K562 (cell line): ENCODE results near the gene VEGFB. TPM values are rescaled to one million over a fixed set of nuclear protein-coding genes. Genes with fewer than 3 reads are reported as not detected.

Source experiments
- ATAC-seq: fragments of 200-7000 bp; cut with Tn5 transposase; 3 replicates; pipeline ENCODE4 v1.9.1; 2020; ENCODE audit warnings: moderate library complexity
- BruUV-seq: library from RNA; stranded (reverse); fragments of 400-500 nt; replicated peaks from 2 replicates; lab custom pipeline; 2021; lab: Mats Ljungman, UMichigan
- CTCF ChIA-PET: fragments of 300-600 bp; formaldehyde crosslinking; extraction: SDS; loops from one replicate; lab custom pipeline; 2021; ENCODE audit warnings: low intra/inter-chr PET ratio; lab: Yijun Ruan, JAX
- POLR2A ChIA-PET: fragments of 300-600, 350-650 bp; sonication (Branson Sonifier 250); formaldehyde crosslinking; extraction: SDS; loops from one replicate; lab custom pipeline; 2021; ENCODE audit warnings: antibody characterized with exemption, inconsistent platforms; lab: Yijun Ruan, JAX
- DNase-seq, 4 experiments: peaks; one replicate each; pipeline versions ENCODE4 v3.0.0 to v3.0.0-alpha.2; 2011 to 2018; ENCODE audit warnings: low spot score in 3 of 4, mixed read lengths in 3 of 4; ENCODE audit errors: extremely low read depth in 1 of 4
- FAIRE-seq: peaks from 2 replicates; lab custom pipeline; 2011; peaks lifted over from hg19 to GRCh38; lab: Jason Lieb, UNC
- H2AFZ ChIP-seq: 2 replicates; pipeline ENCODE4 v1.6.0; 2011; ENCODE audit warnings: low read depth, low read length, control low read depth, inconsistent platforms
- H3K27ac ChIP-seq: fragments of 200-600 bp; 3 replicates; pipeline ENCODE4 v1.8.0; 2011; ENCODE audit warnings: low read depth, mild to moderate bottlenecking, control low read depth, inconsistent platforms, low read length, moderate library complexity, mixed read lengths; ENCODE audit errors: extremely low read depth
- H3K27me3 ChIP-seq, 2 experiments: fragments of 300-600 bp in 1 of 2; 2 replicates in 1 of 2; 3 replicates in 1 of 2; pipeline versions ENCODE4 v1.6.0 to v1.8.0; 2011; ENCODE audit warnings: inconsistent platforms in 2 of 2, low read length in 2 of 2, mild to moderate bottlenecking in 1 of 2, mixed read lengths in 1 of 2, moderate library complexity in 1 of 2; ENCODE audit not compliant: control insufficient read depth in 2 of 2, insufficient read depth in 2 of 2
- H3K36me3 ChIP-seq: fragments of 300-600 bp; 3 replicates; pipeline ENCODE4 v1.8.0; 2011; ENCODE audit warnings: mild to moderate bottlenecking, low read length, inconsistent platforms; ENCODE audit not compliant: control insufficient read depth, insufficient read depth
- H3K4me1 ChIP-seq, 2 experiments: fragments of 200-600 bp in 1 of 2; replicated peaks in 1 of 2; 2 replicates in 1 of 2; 3 replicates in 1 of 2; pipeline versions ENCODE4 v1.5.1 to v1.8.0; 2011; ENCODE audit warnings: inconsistent platforms in 2 of 2, low read length in 2 of 2, mild to moderate bottlenecking in 1 of 2, mixed read lengths in 1 of 2, moderate library complexity in 1 of 2; ENCODE audit not compliant: control insufficient read depth in 2 of 2, insufficient read depth in 2 of 2
- H3K4me2 ChIP-seq: 2 replicates; pipeline ENCODE4 v1.6.1; 2011; ENCODE audit warnings: low read length, control low read depth, inconsistent platforms, mixed read lengths; ENCODE audit not compliant: insufficient read depth
- H3K4me3 ChIP-seq: fragments of 200-600 bp; sonication (generic), shearing (Covaris generic); 2 replicates; pipeline ENCODE4 v1.5.1; 2016; ENCODE audit warnings: control low read depth, inconsistent platforms
- H3K79me2 ChIP-seq: fragments of 200-600 bp; 3 replicates; pipeline ENCODE4 v1.8.0; 2011; ENCODE audit warnings: low read length, inconsistent platforms; ENCODE audit not compliant: control insufficient read depth, insufficient read depth
- H3K9ac ChIP-seq, 2 experiments: 2 replicates each; pipeline versions ENCODE4 v1.6.0 to v1.6.1; 2011; ENCODE audit warnings: low read depth in 2 of 2, low read length in 2 of 2, control low read depth in 1 of 2, inconsistent platforms in 1 of 2, mild to moderate bottlenecking in 1 of 2, mixed read lengths in 1 of 2; ENCODE audit not compliant: insufficient read depth in 1 of 2
- H3K9me1 ChIP-seq: one replicate; pipeline ENCODE4 v1.6.0; 2011; ENCODE audit warnings: inconsistent platforms, mild to moderate bottlenecking, low read length, moderate library complexity; ENCODE audit not compliant: control insufficient read depth, insufficient read depth
- H3K9me3 ChIP-seq: replicated peaks from 2 replicates; pipeline ENCODE4 v1.5.1; 2011; ENCODE audit warnings: low read depth, low read length, inconsistent platforms; ENCODE audit not compliant: control insufficient read depth, insufficient read depth
- H4K20me1 ChIP-seq: replicated peaks from 2 replicates; pipeline ENCODE4 v1.6.1; 2011; ENCODE audit warnings: low read length, inconsistent platforms, mixed read lengths; ENCODE audit not compliant: control insufficient read depth, insufficient read depth
- BRD9 ChIP-seq: fragments of 450-650 bp; IDR thresholded peaks from 2 replicates; pipeline ENCODE4 v1.6.1; 2018; ENCODE audit warnings: low read depth; ENCODE audit not compliant: partially characterized antibody
- DDX20 ChIP-seq: fragments of 450-650 bp; IDR thresholded peaks from 2 replicates; pipeline ENCODE4 v1.6.1; 2016; ENCODE audit warnings: missing genetic modification characterization, low read depth, mild to moderate bottlenecking, missing compliant biosample characterization, moderate library complexity
- FOSL1 ChIP-seq: fragments of 200-800 bp; sonication (Bioruptor generic); conservative IDR thresholded peaks from 2 replicates; pipeline ENCODE4 v1.6.1; 2016; ENCODE audit warnings: missing genetic modification characterization, missing compliant biosample characterization
- GATAD2A ChIP-seq: fragments of 450-650 bp; IDR thresholded peaks from 2 replicates; pipeline ENCODE4 v1.6.1; 2017
- NR0B1 ChIP-seq: fragments of 450-650 bp; IDR thresholded peaks from one replicate; pipeline ENCODE4 v1.6.1; 2018; ENCODE audit warnings: mild to moderate bottlenecking, moderate library complexity; ENCODE audit not compliant: partially characterized antibody
- PTTG1 ChIP-seq: fragments of 450-650 bp; IDR thresholded peaks from 2 replicates; pipeline ENCODE4 v1.6.1; 2016; ENCODE audit warnings: low read depth, mild to moderate bottlenecking, missing genetic modification characterization, missing compliant biosample characterization
- PYGO2 ChIP-seq: fragments of 450-650 bp; IDR thresholded peaks from 2 replicates; pipeline ENCODE4 v1.6.1; 2016; ENCODE audit warnings: mild to moderate bottlenecking, missing genetic modification characterization, moderate library complexity, missing compliant biosample characterization
- REST ChIP-seq, 2 experiments: fragments of 450-650 bp; formaldehyde crosslinking in 1 of 2; IDR thresholded peaks; 2 replicates each; pipeline versions ENCODE4 v1.4.0 to v1.6.1; 2014 to 2020; ENCODE audit warnings: mild to moderate bottlenecking in 2 of 2, borderline replicate concordance in 1 of 2, low read depth in 1 of 2
- ZHX1 ChIP-seq: fragments of 150-350 bp; conservative IDR thresholded peaks from 2 replicates; pipeline ENCODE4 v1.6.1; 2014; ENCODE audit warnings: low read length
- WGBS: fragments of 100-300 bp; shearing (Covaris generic); methylation state at CpG from one replicate; pipeline ENCODE4 v1.1.6; 2016; ENCODE audit warnings: low coverage, mixed read lengths; ENCODE audit not compliant: insufficient coverage; ENCODE audit errors: missing lambda C conversion rate; 5-methylcytosine and 5-hydroxymethylcytosine counted together
- in situ Hi-C: fragments of 300-500 bp; cut with MboI; formaldehyde crosslinking; loops from 4 replicates; pipeline ENCODE4 v1.15.0; 2018; ENCODE audit warnings: inconsistent platforms, mixed read lengths
- intact Hi-C: fragments of 100-400 bp; cut with micrococcal nuclease; formaldehyde crosslinking; loops from 2 replicates; pipeline ENCODE4 v1.14.2; 2022
- polyA plus RNA-seq, 8 experiments: library from polyadenylated mRNA; depleted of rRNA in 4 of 8; stranded (reverse) in 5 of 8; unstranded in 3 of 8; fragments of >200 nt; fragmentation: Nextera tagmentation in 2 of 8; fragmentation: Illumina TruSeq in 1 of 8; extraction: Ambion mirVana in 2 of 8; extraction: Trizol in 1 of 8; gene quantifications; 2 replicates each; pipeline versions ENCODE4 v1.2.1 to v1.2.3, GENCODE V29; 2011 to 2014; ENCODE audit warnings: inconsistent platforms in 1 of 8, missing spikeins in 1 of 8
- total RNA-seq, 7 experiments: library from RNA; depleted of rRNA in 6 of 7; stranded (reverse); fragments of >200 nt in 6 of 7; fragmentation: Illumina TruSeq in 2 of 7; extraction: Trizol in 2 of 7; gene quantifications; 2 replicates each; pipeline versions ENCODE4 v1.2.1 to v1.2.3, GENCODE V29; 2011 to 2021; ENCODE audit warnings: low replicate concordance in 1 of 7

Gene VEGFB
- total and polyA plus RNA-seq, 9 of the 15 experiments (the other 6 are each of a cell fraction or from before 2014, with no cell fraction given) = 11.0 to 83.4 (median 25.7) TPM

GRCh38 chr11:64278576-64279190 lies 44.3 kb downstream of the VEGFB start:
- ChIA-PET CTCF (no interaction called here), POLR2A (no interaction called here)
- Histone ChIP-seq H3K9me3 (no peaks in the 10 kb centered on the region), H4K20me1 (no peaks in the 10 kb centered on the region), H3K4me2 (no peak overlapping the region), H3K4me1 (peaks cover 2 to 25% of the 10 kb centered on the region in 2 experiments; a peak in 4 of 5 replicates), H3K27me3 (no peaks in the 10 kb centered on the region), H3K27ac (no peak overlapping the region), H3K79me2 (peaks cover 14% of the 10 kb centered on the region), H3K36me3 (peaks cover 27% of the 10 kb centered on the region; the same call in 1 of the 3 replicates), H3K9ac (peak overlapping the region in 1 of 2 experiments; percentile 84; a peak in 2 of 4 replicates), H3K9me1 (no peaks in the 10 kb centered on the region), H2AFZ (no peak overlapping the region), H3K4me3 (no peak overlapping the region)
- 82% methylated on average over 8 of the region's 8 CpGs for WGBS
- intact Hi-C loops (no loop called here), in situ Hi-C loops (no loop called here)
- no TSS peak for BruUV-seq
- no peak for DNase-seq
- peak; percentile 65 for ATAC-seq
- FAIRE-seq = no peak
- TF ChIP-seq DDX20 (tag) (no peak), REST (IDR thresholded peaks at IDR 0.05; ENCODE audit: borderline replicate concordance) (no peak), REST (CRISPR knock-in tag; IDR thresholded peaks at IDR 0.05; ENCODE audit: low read depth) (no peak), PTTG1 (tag) (no peak), ZHX1 (no peak), FOSL1 (no peak), PYGO2 (no peak), BRD9 (no peak), GATAD2A (no peak), NR0B1 (no peak)
